Smooth muscle cell of the brain vasculature (primary cell): ENCODE measurements around the gene MDGA2.
"Not testable (repeated sequence)": the region's sequence is repeated elsewhere in the genome, so short reads cannot be mapped to it uniquely, and the experiment has no call there.

Source experiments
- DNase-seq: peaks from one replicate; pipeline ENCODE4 v3.0.0-alpha.2; 2012; ENCODE audit warnings: low read depth, low spot score

MDGA2 gene

DNA sequence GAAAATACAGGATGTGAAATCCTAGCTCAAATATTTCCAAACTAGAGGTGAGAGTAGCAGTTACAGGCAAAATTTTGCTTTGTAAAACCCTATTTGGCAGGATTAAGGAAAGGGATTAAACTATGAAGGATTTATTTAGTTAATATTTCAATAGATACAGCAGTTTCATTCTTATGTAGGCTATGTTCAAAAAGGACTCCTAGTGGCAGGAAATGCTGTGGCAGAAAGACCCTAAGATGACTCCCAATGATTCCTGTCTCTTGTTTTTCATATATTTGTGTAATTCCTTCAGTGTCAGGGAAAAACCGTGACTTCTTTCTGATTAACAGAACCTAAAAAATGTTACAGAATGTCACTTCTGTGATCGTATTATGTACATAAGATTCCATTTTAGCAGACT lies 724.3 kb downstream of the MDGA2 start:
- no peak for DNase-seq

DNA sequence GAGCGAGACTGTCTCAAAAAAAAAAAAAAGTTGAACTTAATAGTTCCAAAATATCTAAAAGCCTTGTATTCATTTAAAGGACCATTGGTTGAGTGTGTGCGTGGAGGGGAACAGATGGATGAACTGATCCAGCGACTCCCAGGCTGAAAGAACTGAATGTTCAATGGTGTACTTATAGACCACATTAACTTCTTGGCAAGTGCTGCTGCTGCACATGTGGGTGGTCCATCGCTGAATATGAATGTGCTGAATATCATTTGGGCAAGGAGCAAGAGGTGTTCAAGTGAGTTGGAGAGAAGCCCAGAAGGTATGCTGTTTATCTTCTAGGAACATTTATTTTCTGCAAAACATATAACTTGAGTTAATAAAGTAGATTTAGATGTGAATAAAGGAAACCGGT lies 734.8 kb downstream of the MDGA2 start:
- no peak for DNase-seq

DNA sequence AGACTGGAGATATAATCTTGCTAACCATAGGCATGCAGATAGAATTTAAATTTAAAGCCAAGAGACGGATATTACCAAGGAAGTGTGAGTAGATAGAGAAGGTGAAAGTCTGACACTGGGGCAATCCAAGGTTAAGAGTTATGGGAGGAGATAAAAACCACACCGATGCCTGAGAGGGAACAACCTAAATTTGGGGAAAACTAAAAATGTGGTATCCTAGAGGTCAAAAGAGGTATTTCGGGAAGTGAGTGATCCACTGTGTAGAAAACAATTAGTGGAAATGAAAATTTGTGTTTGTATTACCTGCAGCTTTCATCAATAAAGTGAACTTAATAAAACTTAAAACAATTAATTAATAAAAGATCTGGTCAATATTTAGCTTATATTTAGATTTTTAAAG lies 754.9 kb downstream of the MDGA2 start:
- DNase-seq, result no peak

GRCh38 chr14:46915539-46915938 lies 759.9 kb downstream of the MDGA2 start:
- not testable (repeated sequence) for DNase-seq

- no peak for DNase-seq
These were observed 772.6 kb downstream of the MDGA2 start for GRCh38 chr14:46902837-46903236.

DNA sequence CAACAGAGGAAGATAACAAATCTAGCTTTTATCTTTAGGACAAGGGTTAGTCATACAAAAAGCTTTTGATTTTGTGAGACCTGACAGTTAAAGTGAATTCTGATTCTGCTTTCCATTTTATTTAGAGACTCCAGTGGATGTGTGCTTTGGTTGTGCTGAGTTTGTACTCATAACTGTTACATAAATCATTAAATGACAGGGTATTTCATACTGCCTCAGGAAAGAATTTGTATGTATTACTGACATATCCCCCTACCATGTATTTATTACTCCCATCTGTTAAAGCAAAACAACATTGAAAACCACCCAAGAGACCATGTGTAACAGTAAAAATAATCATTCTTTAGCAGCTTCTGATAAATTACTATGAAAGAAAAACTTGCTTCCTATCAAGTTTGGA lies 780.9 kb downstream of the MDGA2 start:
- DNase-seq, result no peak

DNA sequence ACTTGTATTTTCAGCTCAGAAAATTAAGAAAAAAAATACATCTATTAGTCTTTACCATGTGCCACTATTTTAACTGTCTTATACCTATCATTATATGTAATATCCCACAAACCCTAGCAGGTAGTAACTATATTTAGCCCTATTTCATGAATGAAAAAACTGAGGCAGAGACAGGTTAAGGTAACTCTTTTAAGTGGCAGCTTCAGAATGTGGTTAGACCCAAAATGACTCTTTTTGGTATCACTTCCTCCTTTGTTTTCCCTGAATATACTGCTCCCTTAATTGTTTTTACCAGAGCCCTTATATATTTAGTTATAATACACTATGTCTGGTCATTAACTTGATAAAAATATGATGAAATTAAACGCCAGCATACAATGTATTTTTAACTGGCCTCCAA lies 788.3 kb downstream of the MDGA2 start:
- DNase-seq, result no peak

GRCh38 chr14:46885566-46885965 lies 789.8 kb downstream of the MDGA2 start:
- no peak for DNase-seq

DNA sequence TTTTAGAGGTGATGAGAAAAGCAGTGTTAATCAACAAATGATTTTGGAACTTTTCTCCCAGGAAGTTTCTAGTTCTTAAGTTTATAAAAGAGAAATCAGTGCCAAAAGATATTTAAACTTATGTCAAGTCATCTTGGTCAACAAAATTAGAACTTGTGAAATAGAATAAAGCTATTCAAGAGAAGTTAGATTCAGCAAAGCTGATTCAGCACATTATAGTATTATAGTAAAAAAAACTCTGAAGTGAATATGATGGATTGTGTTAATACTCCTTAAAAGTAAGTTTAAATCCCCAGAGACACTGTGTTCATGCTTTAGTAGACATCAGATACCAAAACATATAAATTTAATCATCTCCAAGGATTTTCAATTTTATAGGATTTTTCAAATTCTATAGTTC lies 813.7 kb downstream of the MDGA2 start:
- DNase-seq, result no peak

DNA sequence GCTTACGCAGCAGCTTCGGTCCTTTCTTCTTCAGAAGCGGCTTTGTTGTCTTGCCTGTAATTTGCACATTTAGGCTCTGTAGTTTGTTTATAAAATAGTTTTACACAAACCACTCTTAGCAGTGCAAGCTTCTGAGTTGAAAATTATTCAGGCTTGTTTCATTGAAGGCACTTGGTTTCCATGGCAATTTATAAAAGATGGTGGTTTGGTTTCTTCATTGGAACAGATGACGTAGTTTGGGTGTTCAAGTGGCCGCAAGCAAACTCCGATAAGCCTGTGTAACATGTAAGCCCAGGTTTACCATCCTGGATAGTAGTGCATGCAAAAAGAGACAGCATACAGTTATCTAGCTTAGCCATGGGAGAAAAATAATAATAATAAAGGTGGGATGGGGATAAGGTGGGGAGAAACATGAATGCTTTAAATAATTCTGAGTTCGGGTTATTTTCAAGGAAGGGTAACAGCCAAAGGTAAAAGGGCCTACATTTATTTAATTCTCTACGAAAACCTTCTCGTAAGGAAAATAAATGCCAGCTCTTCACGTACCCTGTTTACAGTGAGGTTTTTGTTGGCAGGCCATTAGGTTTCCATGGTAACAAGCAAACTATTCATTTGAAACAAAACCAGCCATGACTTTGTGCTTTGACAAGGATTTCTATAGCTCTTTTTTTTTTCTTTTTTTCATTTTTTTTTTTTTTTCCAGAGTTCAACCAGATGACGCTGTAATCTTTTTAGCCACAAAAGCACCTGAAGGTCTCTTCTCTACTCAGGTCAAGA lies 834.3 kb downstream of the MDGA2 start:
- DNase-seq, result no peak

DNA sequence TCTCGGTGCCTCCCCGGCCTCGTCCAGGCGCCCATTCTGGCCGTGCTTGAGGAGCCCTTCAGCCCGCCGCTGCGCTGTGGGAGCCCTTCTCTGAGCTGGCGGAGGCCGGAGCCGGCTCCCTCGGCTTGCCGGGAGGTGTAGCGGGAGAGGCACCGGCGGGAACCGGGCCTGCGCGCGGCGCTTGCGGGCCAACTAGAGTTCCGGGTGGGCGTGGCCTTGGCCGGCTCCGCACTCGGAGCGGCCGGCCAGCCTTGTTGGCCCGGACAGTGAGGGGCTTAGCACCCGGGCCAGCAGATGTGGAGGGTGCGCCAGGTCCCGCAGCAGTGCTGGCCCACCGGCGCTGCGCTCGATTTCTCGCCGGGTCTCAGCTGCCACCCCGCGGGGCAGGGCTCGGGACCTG lies 855.1 kb downstream of the MDGA2 start:
- no peak for DNase-seq

DNA sequence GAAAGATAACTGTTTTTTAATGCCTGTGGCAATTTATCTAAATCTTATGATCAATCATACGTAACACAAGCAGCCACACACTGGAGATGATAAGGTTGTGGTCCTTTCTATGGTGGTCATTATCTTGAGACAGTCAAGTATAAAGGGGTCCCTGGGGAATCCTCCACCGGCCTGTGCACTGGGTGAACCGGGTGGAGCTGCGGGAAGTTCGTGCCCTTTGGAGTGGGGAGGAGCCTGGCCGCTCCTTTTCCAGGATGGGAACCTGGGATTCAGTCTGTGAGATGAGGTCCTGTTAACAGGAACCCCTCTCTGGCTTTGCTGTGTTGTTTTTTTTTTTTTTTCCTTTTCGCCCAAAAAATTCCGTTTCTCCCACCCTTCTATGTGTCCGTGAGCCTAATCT lies 856.3 kb downstream of the MDGA2 start:
- no peak for DNase-seq

DNA sequence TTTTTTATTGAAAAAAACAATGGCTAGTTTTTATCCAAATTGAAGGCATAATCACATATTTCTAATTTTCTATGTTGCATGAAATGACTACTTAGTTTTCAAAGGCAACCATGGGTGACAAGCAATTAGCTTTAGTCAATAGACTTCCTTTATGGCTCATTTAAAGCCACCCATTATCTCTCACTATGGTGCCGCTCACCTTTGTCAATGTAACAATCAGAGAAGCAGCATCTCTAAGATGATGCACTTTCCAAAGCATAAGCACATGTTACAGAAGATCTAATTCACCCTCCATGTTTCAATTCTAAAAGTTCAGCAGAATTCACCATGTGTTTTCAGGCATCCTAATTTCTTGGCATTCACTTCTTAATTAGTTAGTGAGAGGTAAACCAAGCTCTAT lies 857.3 kb downstream of the MDGA2 start:
- no peak for DNase-seq

DNA sequence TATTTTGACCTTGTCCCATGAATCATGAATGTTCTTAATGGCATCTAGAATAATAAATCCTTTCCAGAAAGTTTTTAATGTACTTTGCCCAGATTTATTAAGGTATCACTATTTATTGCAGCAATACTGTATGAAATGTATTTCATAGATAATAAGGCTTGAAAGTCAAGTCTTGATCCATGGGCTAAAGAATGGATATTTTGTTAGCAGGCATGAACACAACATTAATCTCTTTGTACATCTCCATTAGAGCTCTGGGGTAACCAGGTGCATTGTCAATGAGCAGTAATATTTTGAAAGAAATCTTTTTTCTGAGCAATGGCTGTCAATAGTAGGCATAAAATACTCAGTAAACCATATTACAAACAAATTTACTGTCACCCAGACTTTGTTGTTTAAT lies 882.3 kb downstream of the MDGA2 start:
- no peak for DNase-seq
